IMR-90 (cell line): ENCODE measurements around the gene AKAP9. TPM values are rescaled to one million over a fixed set of nuclear protein-coding genes. Genes with fewer than 3 reads are reported as not detected.

ENCODE experiments used
- ATAC-seq: fragments of 200-7000 bp; cut with Tn5 transposase; 2 replicates; pipeline ENCODE4 v1.9.1; 2020; ENCODE audit warnings: low read depth, mild to moderate bottlenecking, moderate library complexity
- BruUV-seq: library from RNA; stranded (reverse); fragments of 400-500 nt; replicated peaks from 2 replicates; lab custom pipeline; 2021; lab: Mats Ljungman, UMichigan
- CTCF ChIA-PET: fragments of 300-600 bp; formaldehyde crosslinking; extraction: SDS; loops from one replicate; lab custom pipeline; 2021; ENCODE audit warnings: antibody characterized with exemption; lab: Yijun Ruan, JAX
- POLR2A ChIA-PET: fragments of 300-600 bp; sonication (Branson Sonifier 250); formaldehyde crosslinking; loops from one replicate; lab custom pipeline; 2022; ENCODE audit warnings: antibody characterized with exemption; ENCODE audit not compliant: unreplicated experiment; lab: Charles Lee
- DNase-seq: peaks from one replicate; pipeline ENCODE4 v3.0.0; 2013
- H2AFZ ChIP-seq: replicated peaks from 2 replicates; pipeline ENCODE3; 2013; ENCODE audit warnings: low read length, mild to moderate bottlenecking; ENCODE audit not compliant: poor library complexity
- H2AK5ac ChIP-seq: 2 replicates; pipeline ENCODE4 v1.6.1; 2013; ENCODE audit warnings: low read depth, low read length, inconsistent platforms
- H2AK9ac ChIP-seq: replicated peaks from 2 replicates; pipeline ENCODE3; 2013; ENCODE audit warnings: mild to moderate bottlenecking, low read depth, low read length, moderate library complexity; ENCODE audit not compliant: poor library complexity
- H2BK120ac ChIP-seq: 2 replicates; pipeline ENCODE4 v1.6.1; 2013; ENCODE audit warnings: low read depth, low read length, inconsistent platforms
- H2BK15ac ChIP-seq: 3 replicates; pipeline ENCODE4 v1.6.1; 2013; ENCODE audit warnings: low read depth, low read length, inconsistent platforms
- H2BK20ac ChIP-seq: 2 replicates; pipeline ENCODE4 v1.6.1; 2013; ENCODE audit warnings: low read depth, mild to moderate bottlenecking, inconsistent platforms, low read length, moderate library complexity
- H2BK5ac ChIP-seq: 2 replicates; pipeline ENCODE4 v1.6.1; 2013; ENCODE audit warnings: mild to moderate bottlenecking, low read depth, low read length, inconsistent platforms; ENCODE audit not compliant: poor library complexity, severe bottlenecking
- H3K14ac ChIP-seq: replicated peaks from 2 replicates; pipeline ENCODE4 v1.6.1; 2013; ENCODE audit warnings: low read depth, low read length, inconsistent platforms
- H3K18ac ChIP-seq: 2 replicates; pipeline ENCODE4 v1.6.1; 2013; ENCODE audit warnings: low read depth, low read length, control low read depth
- H3K23ac ChIP-seq: 2 replicates; pipeline ENCODE4 v1.6.1; 2013; ENCODE audit warnings: low read depth, low read length, inconsistent platforms
- H3K27ac ChIP-seq: 2 replicates; pipeline ENCODE4 v1.5.1; 2013; ENCODE audit warnings: mild to moderate bottlenecking, control low read depth, low read length; ENCODE audit not compliant: insufficient read depth
- H3K27me3 ChIP-seq: 2 replicates; pipeline ENCODE4 v1.6.1; 2013; ENCODE audit warnings: low read length; ENCODE audit not compliant: control insufficient read depth, insufficient read depth
- H3K36me3 ChIP-seq: 2 replicates; pipeline ENCODE4 v1.6.1; 2013; ENCODE audit warnings: low read length, mixed read lengths; ENCODE audit not compliant: control insufficient read depth, insufficient read depth
- H3K4ac ChIP-seq: 2 replicates; pipeline ENCODE4 v1.6.1; 2013; ENCODE audit warnings: low read depth, low read length, inconsistent platforms
- H3K4me1 ChIP-seq: 2 replicates; pipeline ENCODE4 v1.6.1; 2013; ENCODE audit warnings: low read length, mixed read lengths; ENCODE audit not compliant: control insufficient read depth, insufficient read depth
- H3K4me2 ChIP-seq: 2 replicates; pipeline ENCODE4 v1.6.1; 2013; ENCODE audit warnings: low read depth, mild to moderate bottlenecking, control low read depth, low read length, moderate library complexity
- H3K4me3 ChIP-seq: 2 replicates; pipeline ENCODE4 v1.5.1; 2013; ENCODE audit warnings: low read depth, mild to moderate bottlenecking, control low read depth, low read length, moderate library complexity; ENCODE audit not compliant: insufficient read depth
- H3K56ac ChIP-seq: 2 replicates; pipeline ENCODE4 v1.6.1; 2013; ENCODE audit warnings: low read length, inconsistent platforms; ENCODE audit not compliant: insufficient read depth; ENCODE audit errors: extremely low read depth
- H3K79me1 ChIP-seq, 2 experiments: 2 replicates each; pipeline ENCODE4 v1.6.1; 2013; ENCODE audit warnings: low read length in 2 of 2, inconsistent platforms in 1 of 2, low read depth in 1 of 2
- H3K9ac ChIP-seq: 2 replicates; pipeline ENCODE4 v1.6.1; 2013; ENCODE audit warnings: low read depth, low read length, control low read depth
- H3K9me1 ChIP-seq: 2 replicates; pipeline ENCODE4 v1.6.1; 2013; ENCODE audit warnings: low read length, inconsistent platforms; ENCODE audit not compliant: insufficient read depth
- H3K9me3 ChIP-seq: 2 replicates; pipeline ENCODE4 v1.6.1; 2013; ENCODE audit warnings: low read length; ENCODE audit not compliant: control insufficient read depth, insufficient read depth
- H4K20me1 ChIP-seq: 2 replicates; pipeline ENCODE4 v1.6.1; 2013; ENCODE audit warnings: low read length, inconsistent platforms; ENCODE audit not compliant: insufficient read depth
- H4K5ac ChIP-seq: 2 replicates; pipeline ENCODE4 v1.6.1; 2013; ENCODE audit warnings: mild to moderate bottlenecking, low read depth, low read length, control low read depth
- H4K8ac ChIP-seq, 2 experiments: 2 replicates each; pipeline ENCODE4 v1.6.1; 2013; ENCODE audit warnings: low read depth in 2 of 2, low read length in 2 of 2, control low read depth in 1 of 2, inconsistent platforms in 1 of 2
- H4K91ac ChIP-seq: 2 replicates; pipeline ENCODE4 v1.6.1; 2013; ENCODE audit warnings: low read depth, low read length, inconsistent platforms; ENCODE audit not compliant: insufficient read depth
- BHLHE40 ChIP-seq: fragments of 150-350 bp; IDR thresholded peaks from 2 replicates; pipeline ENCODE4 v1.6.1; 2016; ENCODE audit warnings: mild to moderate bottlenecking, low read depth, low read length
- CEBPB ChIP-seq: IDR thresholded peaks from 2 replicates; pipeline ENCODE4 v1.6.1; 2012; ENCODE audit warnings: low read depth, low read length, improper control_type of control experiment
- CHD1 ChIP-seq: IDR thresholded peaks from 2 replicates; pipeline ENCODE4 v1.6.1; 2012; ENCODE audit warnings: low read depth, low read length, improper control_type of control experiment
- FOS ChIP-seq: fragments of 150-350 bp; IDR thresholded peaks from 2 replicates; pipeline ENCODE4 v1.6.1; 2016; ENCODE audit warnings: low read depth, low read length
- MAFK ChIP-seq: IDR thresholded peaks from 2 replicates; pipeline ENCODE4 v1.6.1; 2012; ENCODE audit warnings: low read depth, low read length, improper control_type of control experiment
- MAZ ChIP-seq: IDR thresholded peaks from 2 replicates; pipeline ENCODE4 v1.6.1; 2012; ENCODE audit warnings: low read depth, mild to moderate bottlenecking, low read length, improper control_type of control experiment, moderate library complexity, borderline replicate concordance
- MXI1 ChIP-seq: IDR thresholded peaks from 2 replicates; pipeline ENCODE4 v1.6.1; 2012; ENCODE audit warnings: low read depth, mild to moderate bottlenecking, low read length, moderate library complexity, borderline replicate concordance
- NFE2L2 ChIP-seq: fragments of 150-350 bp; IDR thresholded peaks from 2 replicates; pipeline ENCODE4 v1.6.1; 2016; ENCODE audit warnings: low read depth, mild to moderate bottlenecking, low read length
- POLR2A ChIP-seq: IDR thresholded peaks from 2 replicates; pipeline ENCODE4 v1.6.1; 2012; ENCODE audit warnings: mild to moderate bottlenecking, low read depth, low read length
- RAD21 ChIP-seq: IDR thresholded peaks from 2 replicates; pipeline ENCODE4 v1.6.1; 2012; ENCODE audit warnings: low read length, improper control_type of control experiment
- RCOR1 ChIP-seq: IDR thresholded peaks from 2 replicates; pipeline ENCODE4 v1.6.1; 2012; ENCODE audit warnings: mild to moderate bottlenecking, low read length, improper control_type of control experiment; ENCODE audit not compliant: insufficient replicate concordance
- RFX5 ChIP-seq: IDR thresholded peaks from 2 replicates; pipeline ENCODE4 v1.8.0; 2012; ENCODE audit warnings: low read depth, mild to moderate bottlenecking, low read length, moderate library complexity
- SMC3 ChIP-seq: fragments of 150-350 bp; IDR thresholded peaks from 2 replicates; pipeline ENCODE4 v1.6.1; 2016; ENCODE audit warnings: low read depth, mild to moderate bottlenecking, antibody characterized with exemption, low read length, moderate library complexity
- WGBS, 2 experiments: methylation state at CpG; one replicate each; pipeline versions ENCODE4 v1.1.5 to v1.1.7; 2013; ENCODE audit warnings: missing lambda C conversion rate in 2 of 2; ENCODE audit not compliant: insufficient read length in 1 of 2; ENCODE audit errors: extremely low coverage in 2 of 2; 5-methylcytosine and 5-hydroxymethylcytosine counted together
- dilution Hi-C: fragments of 300-500 bp; cut with HindIII; formaldehyde crosslinking; loops from one replicate; pipeline ENCODE4 v1.14.3; 2018; ENCODE audit warnings: low sequenced_read_pairs; ENCODE audit not compliant: unreplicated experiment
- in situ Hi-C: fragments of 300-500 bp; cut with MboI; formaldehyde crosslinking; loops from 3 replicates; pipeline ENCODE4 v1.14.3; 2019; ENCODE audit warnings: low sequenced_read_pairs, inconsistent platforms, mixed read lengths
- intact Hi-C: fragments of 100-400 bp; cut with micrococcal nuclease; formaldehyde crosslinking; loops from 2 replicates; pipeline ENCODE4 v1.10.0; 2022
- polyA plus RNA-seq, 3 experiments: library from polyadenylated mRNA; depleted of rRNA; stranded (reverse); fragments of >200 nt; gene quantifications; 2 replicates each; pipeline ENCODE4 v1.2.3, GENCODE V29; 2012; ENCODE audit warnings: low replicate concordance in 1 of 3
- total RNA-seq: library from RNA; depleted of rRNA; stranded (reverse); fragments of >200 nt; gene quantifications from 2 replicates; pipeline ENCODE4 v1.2.3, GENCODE V29; 2012
- TF ChIP-seq, protein P1 (sequence below): fragments of 150-350 bp; IDR thresholded peaks from 2 replicates; pipeline ENCODE4 v1.6.1; 2016; ENCODE audit warnings: low read depth, mild to moderate bottlenecking, low read length, moderate library complexity, borderline replicate concordance
- TF ChIP-seq, protein P2 (sequence below): fragments of 150-350 bp; IDR thresholded peaks from 2 replicates; pipeline ENCODE4 v1.6.1; 2017; ENCODE audit warnings: mild to moderate bottlenecking, antibody characterized with exemption, low read length, low read depth
- TF ChIP-seq, protein P3 (sequence below): conservative IDR thresholded peaks from 2 replicates; pipeline ENCODE4 v1.5.1; 2012; ENCODE audit warnings: mild to moderate bottlenecking, low read depth, low read length, improper control_type of control experiment

AKAP9 gene
- total and polyA plus RNA-seq, 2 of the 4 experiments (the other 2 are of a cell fraction) = 9.7 to 25.3 TPM

DNA sequence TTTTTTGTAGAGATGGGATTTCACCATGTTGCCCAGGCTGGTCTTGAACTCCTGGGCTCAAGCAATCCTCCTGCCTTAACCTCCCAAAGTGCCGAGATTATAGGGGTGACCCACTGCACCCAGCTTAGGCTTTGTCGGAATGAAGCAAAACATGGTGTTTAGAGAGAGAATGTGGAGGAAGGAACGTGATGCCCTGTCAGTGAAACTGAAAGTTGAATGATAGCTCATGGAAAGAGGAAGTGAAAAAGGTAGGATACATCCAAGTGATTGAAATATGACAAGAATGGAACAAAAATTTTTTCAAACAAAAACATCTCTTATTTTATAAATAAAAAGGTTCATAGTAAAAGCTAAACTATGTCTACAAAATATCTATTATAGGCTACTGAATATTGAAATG, 5.9 kb downstream of the AKAP9 start:
- TF ChIP-seq RCOR1 = no peak
- TF ChIP-seq SMC3 = no peak
- no peak for TF ChIP-seq NFE2L2
- no peak for TF ChIP-seq CHD1
- no peak for TF ChIP-seq FOS
- TF ChIP-seq, protein P1, sequence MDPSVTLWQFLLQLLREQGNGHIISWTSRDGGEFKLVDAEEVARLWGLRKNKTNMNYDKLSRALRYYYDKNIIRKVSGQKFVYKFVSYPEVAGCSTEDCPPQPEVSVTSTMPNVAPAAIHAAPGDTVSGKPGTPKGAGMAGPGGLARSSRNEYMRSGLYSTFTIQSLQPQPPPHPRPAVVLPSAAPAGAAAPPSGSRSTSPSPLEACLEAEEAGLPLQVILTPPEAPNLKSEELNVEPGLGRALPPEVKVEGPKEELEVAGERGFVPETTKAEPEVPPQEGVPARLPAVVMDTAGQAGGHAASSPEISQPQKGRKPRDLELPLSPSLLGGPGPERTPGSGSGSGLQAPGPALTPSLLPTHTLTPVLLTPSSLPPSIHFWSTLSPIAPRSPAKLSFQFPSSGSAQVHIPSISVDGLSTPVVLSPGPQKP = no peak
- TF ChIP-seq CEBPB = no peak
- no peak for TF ChIP-seq MAZ
- TF ChIP-seq RAD21 = no peak
- TF ChIP-seq, protein P2, sequence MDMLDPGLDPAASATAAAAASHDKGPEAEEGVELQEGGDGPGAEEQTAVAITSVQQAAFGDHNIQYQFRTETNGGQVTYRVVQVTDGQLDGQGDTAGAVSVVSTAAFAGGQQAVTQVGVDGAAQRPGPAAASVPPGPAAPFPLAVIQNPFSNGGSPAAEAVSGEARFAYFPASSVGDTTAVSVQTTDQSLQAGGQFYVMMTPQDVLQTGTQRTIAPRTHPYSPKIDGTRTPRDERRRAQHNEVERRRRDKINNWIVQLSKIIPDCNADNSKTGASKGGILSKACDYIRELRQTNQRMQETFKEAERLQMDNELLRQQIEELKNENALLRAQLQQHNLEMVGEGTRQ = no peak
- no peak for TF ChIP-seq MXI1
- TF ChIP-seq RFX5 = no peak
- TF ChIP-seq BHLHE40 = no peak
- TF ChIP-seq, protein P3, sequence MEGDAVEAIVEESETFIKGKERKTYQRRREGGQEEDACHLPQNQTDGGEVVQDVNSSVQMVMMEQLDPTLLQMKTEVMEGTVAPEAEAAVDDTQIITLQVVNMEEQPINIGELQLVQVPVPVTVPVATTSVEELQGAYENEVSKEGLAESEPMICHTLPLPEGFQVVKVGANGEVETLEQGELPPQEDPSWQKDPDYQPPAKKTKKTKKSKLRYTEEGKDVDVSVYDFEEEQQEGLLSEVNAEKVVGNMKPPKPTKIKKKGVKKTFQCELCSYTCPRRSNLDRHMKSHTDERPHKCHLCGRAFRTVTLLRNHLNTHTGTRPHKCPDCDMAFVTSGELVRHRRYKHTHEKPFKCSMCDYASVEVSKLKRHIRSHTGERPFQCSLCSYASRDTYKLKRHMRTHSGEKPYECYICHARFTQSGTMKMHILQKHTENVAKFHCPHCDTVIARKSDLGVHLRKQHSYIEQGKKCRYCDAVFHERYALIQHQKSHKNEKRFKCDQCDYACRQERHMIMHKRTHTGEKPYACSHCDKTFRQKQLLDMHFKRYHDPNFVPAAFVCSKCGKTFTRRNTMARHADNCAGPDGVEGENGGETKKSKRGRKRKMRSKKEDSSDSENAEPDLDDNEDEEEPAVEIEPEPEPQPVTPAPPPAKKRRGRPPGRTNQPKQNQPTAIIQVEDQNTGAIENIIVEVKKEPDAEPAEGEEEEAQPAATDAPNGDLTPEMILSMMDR = no peak
- TF ChIP-seq MAFK = no peak
- no peak for TF ChIP-seq POLR2A
- intact Hi-C loops (loop anchor here (10.0 kb wide), 2 partner anchors 682 to 862 kb away; partner anchors contain the start of gene FZD1), dilution Hi-C loops (no loop called here), in situ Hi-C loops (no loop called here)
- Histone ChIP-seq H3K4me3 (no peak overlapping the region), H2BK15ac (no peak overlapping the region), H3K9me1 (peaks cover 3% of the 10 kb centered on the region; the same call in 1 of the 2 replicates), H3K4me1 (peaks cover 3% of the 10 kb centered on the region; the same call in 1 of the 2 replicates), H3K56ac (no peak overlapping the region), H3K4me2 (no peak overlapping the region), H3K9ac (no peak overlapping the region), H3K18ac (no peak overlapping the region), H3K27ac (no peak overlapping the region), H4K8ac (no peak overlapping the region), H2AK9ac (no peak overlapping the region), H2AK5ac (no peak overlapping the region), H3K23ac (no peak overlapping the region), H3K36me3 (no peaks in the 10 kb centered on the region), H3K79me1 (peaks cover 21 to 51% of the 10 kb centered on the region in 2 experiments), H2BK5ac (no peak overlapping the region), H3K14ac (no peak overlapping the region), H4K20me1 (peaks cover 25% of the 10 kb centered on the region), H2AFZ (no peak overlapping the region), H3K4ac (no peak overlapping the region), H4K91ac (no peak overlapping the region), H3K9me3 (no peaks in the 10 kb centered on the region), H3K27me3 (no peaks in the 10 kb centered on the region), H2BK20ac (no peak overlapping the region), H4K5ac (no peak overlapping the region), H2BK120ac (no peak overlapping the region)
- BruUV-seq = no TSS peak
- ATAC-seq = no peak
- no CpG with 5 or more reads among the region's 3 CpGs for WGBS, 2 experiments
- DNase-seq = no peak
- CTCF ChIA-PET = interaction anchor here (0.7 kb wide), 1 partner anchor 55 kb away, joined by 4 read pairs; no protein-coding TSS in a partner anchor
- POLR2A ChIA-PET = interaction anchor here (0.6 kb wide), 1 partner anchor 20 kb away, joined by 3 read pairs; no protein-coding TSS in a partner anchor
